Stimulated activated CD8-positive, alpha-beta memory T cell treated with anti-CD3 and anti-CD28 coated beads, Interleukin-12 subunit alpha, Interleukin-12 subunit beta, amount 100 ng/mL, for 4 hours (primary cell): ENCODE measurements around the gene PCGF6.
"Not testable (repeated sequence)": the region's sequence is repeated elsewhere in the genome, so short reads cannot be mapped to it uniquely, and the experiment has no call there.

Experiments
- DNase-seq: peaks from one replicate; pipeline ENCODE4 v3.0.0-alpha.2; 2020; ENCODE audit warnings: low read depth

Gene PCGF6, protein sequence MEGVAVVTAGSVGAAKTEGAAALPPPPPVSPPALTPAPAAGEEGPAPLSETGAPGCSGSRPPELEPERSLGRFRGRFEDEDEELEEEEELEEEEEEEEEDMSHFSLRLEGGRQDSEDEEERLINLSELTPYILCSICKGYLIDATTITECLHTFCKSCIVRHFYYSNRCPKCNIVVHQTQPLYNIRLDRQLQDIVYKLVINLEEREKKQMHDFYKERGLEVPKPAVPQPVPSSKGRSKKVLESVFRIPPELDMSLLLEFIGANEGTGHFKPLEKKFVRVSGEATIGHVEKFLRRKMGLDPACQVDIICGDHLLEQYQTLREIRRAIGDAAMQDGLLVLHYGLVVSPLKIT

DNA sequence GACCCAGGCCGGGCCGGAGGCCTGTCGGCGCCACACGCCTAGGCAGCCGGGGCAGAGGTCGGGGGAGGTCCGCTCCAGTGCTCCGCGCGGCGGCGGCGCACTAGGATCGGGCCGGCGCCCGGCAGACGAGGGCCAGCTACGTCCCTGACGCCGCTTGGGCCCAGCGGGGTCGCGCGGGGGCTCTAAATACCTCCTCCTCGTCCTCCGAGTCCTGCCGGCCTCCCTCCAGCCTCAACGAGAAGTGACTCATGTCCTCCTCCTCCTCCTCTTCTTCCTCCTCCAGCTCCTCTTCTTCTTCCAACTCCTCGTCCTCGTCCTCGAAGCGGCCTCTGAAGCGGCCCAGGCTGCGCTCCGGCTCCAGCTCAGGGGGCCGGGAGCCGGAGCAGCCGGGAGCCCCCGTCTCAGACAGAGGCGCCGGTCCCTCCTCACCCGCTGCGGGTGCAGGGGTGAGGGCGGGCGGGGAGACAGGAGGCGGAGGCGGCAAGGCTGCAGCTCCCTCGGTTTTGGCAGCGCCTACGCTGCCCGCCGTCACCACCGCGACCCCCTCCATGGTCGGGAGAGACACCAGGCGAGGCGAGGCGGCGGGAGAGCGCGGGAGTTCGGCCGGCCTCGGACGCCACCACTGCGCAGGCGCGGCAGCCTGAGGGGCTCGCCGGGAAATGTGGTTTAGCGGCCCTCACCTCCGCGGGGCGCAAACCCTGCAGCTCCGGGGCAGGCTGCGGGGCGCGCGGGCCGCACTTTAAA lies at the start of gene PCGF6:
Gene PCGF6, minus strand, starts transcription at position 624 of the 744 bp plus-strand sequence. Its CDS starts 74 bp downstream, at position 550.
- DNase-seq, result peak; percentile 62

DNA sequence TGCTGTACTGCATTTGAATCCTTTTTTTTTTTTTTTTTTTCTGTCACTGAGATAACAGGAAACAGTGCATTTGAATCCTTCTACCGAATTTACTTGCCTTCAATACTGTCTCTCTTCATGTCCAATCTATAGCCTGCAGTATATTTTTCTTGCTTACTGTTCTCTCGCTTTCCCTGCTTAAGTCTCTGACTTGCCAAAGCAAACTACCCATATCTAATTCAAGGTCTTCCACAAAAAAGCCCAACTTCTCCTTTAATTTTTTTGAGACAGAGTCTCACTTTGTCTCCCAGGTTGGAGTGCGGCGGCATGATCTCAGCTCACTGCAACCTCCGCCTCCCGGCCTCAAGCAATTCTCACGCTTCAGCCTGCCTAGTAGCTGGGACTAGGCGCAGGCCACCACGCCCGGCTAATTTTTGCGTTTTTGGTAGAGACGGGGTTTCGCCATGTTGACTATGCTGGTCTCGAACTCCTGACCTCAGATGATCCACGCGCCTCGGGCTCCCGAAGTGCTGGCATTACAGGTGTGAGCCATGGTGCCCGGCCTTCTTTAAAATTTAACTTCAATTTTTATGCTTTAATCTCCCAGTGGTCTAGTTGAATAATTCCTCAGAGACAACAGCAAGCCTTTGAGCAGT lies 46.4 kb upstream of the PCGF6 start:
- DNase-seq, result no peak

DNA sequence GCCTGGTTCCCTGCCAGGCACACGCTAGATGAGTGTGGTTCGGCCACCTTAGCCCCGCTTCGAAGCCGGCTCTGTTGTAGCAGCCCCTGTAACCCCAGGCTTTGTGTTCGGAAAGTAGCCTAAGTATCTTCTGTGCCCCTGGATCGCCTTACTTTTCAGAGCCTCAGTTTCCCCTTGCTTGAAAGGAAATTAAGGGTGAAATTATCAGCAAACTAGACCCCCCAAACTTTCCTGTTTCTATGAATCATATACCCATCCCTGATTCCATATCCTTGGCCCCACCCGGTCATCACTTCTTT lies 45.8 kb upstream of the PCGF6 start:
- DNase-seq, result no peak

DNA sequence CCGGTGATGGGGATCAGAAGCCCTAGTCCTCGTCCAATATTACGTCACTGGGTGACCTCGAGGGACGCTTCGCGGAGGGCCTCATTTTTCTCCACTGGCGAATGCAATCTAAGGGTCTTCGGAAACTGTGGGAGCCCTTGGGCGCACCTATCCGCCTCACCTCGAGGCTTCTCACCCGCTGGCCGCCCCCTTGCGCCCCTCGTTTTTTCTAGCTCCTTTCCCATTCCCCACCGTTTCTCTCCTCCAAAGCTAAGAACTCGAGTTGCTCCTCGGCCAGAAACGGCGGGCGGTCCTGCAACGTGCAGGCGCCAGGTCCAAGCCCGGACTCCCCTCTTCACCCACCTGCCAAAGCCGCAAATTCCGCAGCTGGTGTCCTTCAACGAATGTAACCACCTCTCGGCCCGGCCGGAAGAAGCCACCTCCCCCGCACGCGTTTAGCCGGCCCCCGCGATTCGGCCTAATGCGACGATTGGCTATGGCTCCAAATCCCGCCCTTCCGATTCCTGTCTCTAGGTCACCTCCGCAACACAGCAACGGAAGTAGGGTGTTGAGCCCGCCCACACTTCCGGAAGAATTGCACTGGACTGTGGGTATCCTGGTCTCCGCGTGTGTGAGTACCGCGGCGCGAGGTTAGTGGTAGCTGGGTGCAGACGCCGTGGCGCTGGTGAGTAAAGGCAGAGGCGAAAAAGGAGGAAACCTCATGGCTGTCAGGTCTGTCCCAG lies 45.3 kb upstream of the PCGF6 start, which contains the start of the genes ATP5MK and PDCD11:
Gene ATP5MK, minus strand, starts transcription at position 409 of the 722 bp plus-strand sequence. CDS start 4,018 bp downstream, outside the sequence.
Gene PDCD11, plus strand, starts transcription at position 560 of the 722 bp plus-strand sequence. CDS start 1,801 bp downstream, outside the sequence.
- DNase-seq, result peak; percentile 86

DNA sequence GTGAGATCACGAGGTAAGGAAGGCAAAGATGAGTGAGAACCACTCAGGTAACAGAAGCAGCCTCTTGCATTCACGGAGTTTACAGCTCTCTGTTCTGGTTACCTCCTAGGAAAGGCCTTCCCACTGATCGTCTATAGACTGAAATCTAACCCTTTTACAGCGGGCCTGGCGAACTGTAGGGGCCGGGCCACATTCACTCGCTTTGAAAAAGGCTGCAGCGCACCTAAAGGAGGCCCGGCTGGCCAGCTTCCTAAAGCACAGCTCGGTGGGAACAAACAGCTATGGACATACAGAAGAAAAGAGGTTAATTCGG lies 44.8 kb upstream of the PCGF6 start:
- no peak for DNase-seq

DNA sequence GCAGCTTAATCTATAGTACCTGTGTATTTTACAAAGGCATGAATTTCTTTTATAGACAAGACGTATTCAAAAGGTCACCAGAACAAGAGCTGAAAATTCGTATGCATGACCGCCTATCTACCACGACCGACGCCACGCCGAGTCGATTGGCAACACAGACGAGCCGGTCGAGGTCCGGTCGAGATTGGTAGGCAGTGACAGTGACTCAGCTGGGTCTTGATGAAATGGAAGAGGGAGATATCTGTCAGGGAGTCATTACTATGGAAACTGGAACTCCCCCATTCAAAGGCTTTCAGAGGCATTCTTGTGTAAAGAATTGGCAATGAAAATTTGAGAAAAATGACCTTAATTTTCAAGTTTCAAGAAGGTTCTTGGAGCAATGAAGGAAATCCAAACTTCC lies 43.2 kb upstream of the PCGF6 start:
- no peak for DNase-seq

DNA sequence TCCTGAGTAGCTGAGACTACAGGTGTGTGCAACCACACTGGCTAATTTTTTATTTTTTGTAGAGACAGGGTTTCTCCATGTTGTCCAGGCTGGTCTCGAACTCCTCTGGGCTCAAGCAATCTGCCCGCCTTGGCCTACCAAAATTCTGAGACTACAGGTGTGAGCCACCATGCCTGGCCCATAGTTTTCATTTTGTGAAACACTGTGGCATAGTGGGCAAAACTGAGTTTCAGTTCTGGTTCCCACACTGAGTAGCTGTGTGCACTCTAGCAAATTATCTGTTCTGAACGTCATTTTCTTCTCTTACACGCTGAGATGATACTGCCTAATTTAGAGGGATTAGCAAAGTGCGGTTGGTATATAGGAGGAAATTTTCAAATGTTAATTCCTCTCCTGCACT lies 31.8 kb upstream of the PCGF6 start:
- no peak for DNase-seq

DNA sequence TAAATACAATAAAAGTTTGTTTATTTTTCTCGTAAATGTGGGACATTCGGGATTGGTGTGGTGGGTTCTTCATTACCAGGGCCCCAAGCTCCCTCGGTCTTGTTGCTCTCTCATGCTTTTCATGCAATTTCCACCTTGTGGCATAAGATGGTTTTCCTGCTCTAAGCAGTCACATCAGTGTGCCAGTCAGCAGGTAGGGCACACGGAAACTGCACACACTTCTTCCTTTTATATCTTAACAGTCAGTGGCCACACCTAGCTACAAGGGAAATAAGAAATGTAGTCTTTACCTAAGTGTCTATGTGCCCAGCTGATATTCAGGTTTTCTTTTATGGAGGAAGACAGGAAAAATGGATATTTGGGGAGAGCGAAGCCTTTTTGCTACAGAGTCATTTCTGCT lies 23.3 kb upstream of the PCGF6 start:
- DNase-seq, result no peak

DNA sequence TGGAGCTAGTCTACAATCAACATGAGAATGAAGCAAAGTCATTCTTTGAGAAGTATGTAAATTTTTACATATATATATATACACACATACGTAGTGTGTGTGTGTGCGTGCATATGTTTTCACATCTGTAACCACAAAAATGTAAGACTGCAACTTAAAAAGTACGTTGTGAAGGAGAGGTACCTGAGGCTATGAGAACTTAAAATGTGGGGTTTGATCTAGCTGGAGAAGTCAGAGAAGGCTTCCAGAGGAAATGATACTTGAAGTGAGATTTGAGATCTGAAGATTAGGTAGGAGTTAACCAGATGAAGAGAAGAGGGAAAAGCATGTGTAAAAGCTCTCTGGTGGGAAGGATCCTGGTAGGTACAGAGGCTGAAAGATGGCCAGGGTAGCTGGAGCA lies 22.6 kb upstream of the PCGF6 start:
- no peak for DNase-seq

DNA sequence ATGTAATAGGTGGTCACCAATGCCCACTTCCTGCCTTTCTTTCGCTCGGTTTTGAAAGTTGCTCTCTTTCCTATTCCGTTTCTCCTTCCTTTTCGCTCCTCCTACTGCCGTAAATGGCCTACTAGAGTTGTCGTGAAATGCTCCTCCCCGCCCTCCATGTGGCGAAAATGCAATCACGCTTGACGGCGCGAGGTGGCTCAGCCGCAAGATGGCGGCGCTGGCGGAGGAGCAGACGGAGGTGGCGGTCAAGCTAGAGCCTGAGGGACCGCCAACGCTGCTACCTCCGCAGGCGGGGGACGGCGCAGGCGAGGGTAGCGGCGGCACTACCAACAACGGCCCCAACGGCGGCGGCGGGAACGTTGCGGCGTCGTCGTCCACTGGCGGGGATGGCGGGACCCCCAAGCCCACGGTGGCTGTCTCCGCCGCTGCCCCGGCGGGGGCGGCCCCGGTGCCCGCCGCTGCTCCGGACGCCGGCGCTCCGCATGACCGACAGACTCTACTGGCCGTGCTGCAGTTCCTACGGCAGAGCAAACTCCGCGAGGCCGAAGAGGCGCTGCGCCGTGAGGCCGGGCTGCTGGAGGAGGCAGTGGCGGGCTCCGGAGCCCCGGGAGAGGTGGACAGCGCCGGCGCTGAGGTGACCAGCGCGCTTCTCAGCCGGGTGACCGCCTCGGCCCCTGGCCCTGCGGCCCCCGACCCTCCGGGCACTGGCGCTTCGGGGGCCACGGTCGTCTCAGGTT lies 17.0 kb upstream of the PCGF6 start, which contains the start of gene TAF5:
Gene TAF5, plus strand, starts transcription at position 195 of the 737 bp plus-strand sequence. Its CDS starts 14 bp downstream, at position 209.
- DNase-seq, result peak; percentile 79

DNA sequence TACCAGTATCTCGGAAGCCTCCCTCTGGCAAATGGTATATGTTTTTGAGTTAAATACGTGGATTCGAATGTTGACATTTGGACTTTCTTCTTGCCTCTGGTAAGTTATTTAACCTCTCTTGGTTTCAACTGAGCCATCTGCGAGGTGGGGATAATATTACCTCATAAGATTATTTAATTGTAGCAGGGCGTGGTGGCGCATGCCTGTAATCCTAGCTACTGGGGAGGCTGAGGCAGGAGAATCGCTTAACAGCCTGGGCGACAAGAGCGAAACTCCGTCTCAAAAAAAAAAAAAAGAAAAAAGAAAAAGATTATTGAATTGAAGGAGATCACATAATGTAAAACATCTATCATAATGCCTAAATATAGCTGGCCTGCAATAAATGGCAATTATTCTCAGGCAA lies 16.4 kb upstream of the PCGF6 start:
- DNase-seq, result no peak

DNA sequence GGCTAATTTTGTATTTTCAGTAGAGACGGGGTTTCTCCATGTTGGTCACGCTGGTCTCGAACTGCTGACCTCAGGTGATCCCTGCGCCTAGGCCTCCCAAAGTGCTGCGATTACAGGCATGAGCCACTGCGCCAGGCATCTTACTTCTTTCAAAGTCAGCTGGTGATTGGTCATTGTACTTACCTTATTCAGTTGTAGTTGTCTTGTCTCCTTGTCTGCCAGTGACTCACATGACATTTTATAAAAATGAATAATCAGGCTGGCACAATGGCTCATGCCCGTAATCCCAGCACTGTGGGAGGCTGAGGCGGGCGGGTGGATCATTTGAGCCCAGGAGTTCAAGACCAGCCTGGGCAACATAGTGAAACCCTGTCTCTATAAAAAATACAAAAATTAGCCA lies 9.9 kb upstream of the PCGF6 start:
- DNase-seq, result not testable (repeated sequence)

DNA sequence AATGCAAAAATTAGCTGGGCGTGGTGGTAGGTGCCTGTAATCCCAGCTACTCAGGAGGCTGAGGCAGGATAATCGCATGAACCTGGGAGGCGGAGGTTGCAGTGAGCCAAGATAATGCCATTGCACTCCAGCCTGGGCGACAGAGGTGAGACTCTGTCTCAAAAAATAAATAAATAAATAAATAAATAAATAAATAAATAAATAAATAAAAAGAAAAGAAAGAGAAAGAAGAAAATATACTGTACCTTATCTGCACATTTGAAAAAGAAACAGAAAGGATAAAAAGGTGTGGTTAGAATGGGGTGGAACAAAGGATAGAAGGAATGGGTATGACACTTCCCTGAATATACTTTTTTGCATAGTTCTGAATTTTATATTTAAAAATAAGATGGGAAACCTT lies 8.6 kb upstream of the PCGF6 start:
- DNase-seq, result not testable (repeated sequence)

DNA sequence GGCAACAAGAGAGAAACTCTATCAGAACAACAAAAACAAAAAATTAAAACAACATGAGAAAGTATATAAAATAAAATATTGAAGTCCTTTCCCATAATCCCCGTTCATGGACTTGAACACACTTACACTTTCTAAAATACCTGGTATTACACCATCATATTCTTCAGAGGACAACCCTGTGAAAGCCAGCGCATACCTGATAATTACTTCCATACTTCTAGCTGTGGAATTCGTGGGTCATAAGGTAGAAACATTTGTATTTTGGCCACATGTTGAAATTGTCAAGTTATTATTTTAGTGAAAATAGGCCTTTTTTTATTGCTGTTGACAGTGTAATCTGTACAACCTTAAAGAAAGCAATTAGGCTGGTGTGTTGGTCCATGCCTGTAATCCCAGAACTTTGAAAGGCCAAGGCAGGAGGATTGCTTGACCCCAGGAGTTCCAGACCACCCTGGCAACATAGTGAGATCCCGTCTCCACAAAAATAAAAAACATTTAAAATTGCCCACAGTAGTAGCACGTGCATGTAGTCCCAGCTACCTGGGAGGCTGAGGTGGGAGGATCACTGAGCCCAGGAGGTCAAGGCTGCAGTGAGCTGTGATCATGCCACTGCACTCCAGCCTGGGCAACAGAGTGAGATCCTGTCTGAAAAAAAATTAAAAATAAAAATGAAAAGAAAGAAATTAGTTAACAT lies 5.1 kb upstream of the PCGF6 start:
- no peak for DNase-seq

DNA sequence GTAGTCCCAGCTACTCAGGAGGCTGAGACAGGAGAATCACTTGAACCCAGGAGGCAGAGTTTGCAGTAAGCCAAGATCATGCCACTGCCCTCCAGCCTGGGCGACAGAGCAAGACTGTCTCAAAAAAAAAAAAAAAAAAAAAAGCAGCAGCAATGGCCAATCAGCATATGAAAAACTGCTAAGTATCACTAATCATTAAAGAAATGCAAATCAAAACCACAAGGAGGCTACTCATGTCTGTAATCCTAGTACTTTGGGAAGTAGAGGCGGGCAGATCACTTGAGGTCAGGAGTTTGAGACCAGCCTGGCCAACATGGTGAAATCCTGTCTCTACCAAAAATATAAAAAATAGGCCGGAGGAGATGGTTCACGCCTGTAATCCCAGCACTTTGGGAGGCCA lies 3.6 kb upstream of the PCGF6 start:
- not testable (repeated sequence) for DNase-seq

DNA sequence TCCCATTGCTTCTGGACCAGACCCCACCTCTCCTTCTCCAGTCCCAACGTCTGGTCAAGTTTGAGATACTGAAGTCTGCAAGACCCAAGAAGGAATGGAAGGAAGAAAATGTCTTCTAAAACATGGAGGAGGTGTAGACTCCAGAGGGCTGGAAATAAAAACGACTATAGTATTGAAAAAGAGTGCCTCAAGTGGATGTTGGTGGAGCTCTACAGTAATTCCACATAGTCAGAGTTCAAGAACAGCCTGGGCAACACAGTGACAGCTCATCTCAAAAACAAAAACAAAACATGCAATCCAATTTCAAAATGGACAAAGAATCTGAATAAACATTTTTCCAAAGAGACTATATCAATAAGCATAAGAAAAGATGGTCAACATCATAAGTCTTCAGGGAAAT lies 2.3 kb upstream of the PCGF6 start:
- no peak for DNase-seq

DNA sequence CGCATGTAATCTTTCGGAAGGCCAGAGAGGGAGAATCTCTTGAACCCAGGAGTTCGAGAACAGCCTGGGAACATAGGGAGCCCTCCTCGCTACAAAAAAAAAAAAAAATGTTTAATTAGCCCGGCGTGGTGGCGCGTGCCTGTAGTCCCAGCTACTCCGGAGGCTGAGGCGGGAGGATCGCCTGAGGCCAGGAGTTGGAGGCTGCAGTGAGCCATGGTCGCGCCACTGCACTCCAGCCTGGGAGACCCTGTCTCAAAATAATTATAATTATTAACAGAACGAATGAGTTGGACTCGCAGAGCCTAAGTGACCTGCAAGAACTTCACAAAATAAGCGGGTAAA lies 794 bp downstream of the PCGF6 start:
- no peak for DNase-seq

DNA sequence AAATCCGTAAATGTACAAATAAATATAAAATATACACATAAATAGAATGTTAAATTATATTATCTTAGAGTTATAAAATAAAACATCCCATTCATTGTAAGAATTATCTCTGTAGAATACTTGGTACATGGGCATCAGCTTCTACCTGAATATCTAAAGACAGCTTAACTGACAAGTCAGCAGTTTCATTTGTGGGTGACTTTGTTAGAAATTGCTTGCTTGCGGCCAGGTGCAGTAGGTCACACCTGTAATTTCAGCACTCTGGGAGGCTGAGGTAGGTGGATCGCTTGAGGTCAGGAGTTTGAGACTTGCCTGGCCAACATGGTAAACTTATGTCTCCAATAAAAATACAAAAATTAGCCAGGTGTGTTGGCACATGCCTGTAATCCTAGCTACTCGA lies 14.6 kb downstream of the PCGF6 start:
- DNase-seq, result no peak

DNA sequence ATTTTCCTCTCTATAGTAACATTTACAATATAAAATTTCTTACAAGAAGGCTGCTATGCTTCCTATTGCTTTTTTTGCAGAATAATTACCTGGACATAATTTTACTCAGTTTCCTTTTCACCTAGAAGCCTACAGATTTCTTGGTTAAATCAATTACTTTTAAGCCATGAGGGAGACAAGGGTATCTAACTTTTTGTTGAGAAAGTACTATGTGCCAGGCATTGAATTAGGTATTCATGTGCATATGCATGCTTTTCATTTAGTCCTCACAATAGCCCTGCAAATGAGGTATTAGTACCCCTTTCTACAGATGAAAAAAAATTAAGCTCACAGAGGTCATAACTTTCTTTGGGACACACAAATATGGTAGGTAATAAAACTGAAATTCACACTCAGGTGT lies 16.4 kb downstream of the PCGF6 start:
- no peak for DNase-seq

DNA sequence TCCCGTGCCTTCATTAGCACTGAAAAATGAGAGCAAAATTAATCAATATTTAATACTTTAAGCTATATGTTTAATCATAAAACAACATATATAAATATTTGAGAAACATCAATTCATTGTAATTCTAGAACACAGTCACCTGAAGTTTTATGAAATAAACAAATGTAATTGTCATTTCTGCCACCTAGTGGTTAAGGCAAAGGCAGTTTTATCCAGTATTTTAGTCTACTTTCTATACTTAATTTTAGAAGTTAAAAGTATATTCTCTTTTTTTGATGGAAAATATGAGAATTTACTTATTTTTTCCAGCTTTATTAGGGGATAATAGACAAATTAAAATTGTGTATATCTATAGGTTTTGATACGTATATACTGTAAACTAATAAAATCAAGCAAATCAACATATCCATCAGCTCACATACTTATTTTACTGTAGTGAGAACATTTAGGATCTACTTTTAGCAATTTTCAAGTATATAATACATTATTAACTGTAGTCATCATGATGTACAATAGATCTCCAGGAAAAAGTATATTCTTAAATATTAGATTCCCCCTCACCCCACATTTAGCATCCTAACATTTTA lies 16.9 kb downstream of the PCGF6 start:
- DNase-seq, result no peak

DNA sequence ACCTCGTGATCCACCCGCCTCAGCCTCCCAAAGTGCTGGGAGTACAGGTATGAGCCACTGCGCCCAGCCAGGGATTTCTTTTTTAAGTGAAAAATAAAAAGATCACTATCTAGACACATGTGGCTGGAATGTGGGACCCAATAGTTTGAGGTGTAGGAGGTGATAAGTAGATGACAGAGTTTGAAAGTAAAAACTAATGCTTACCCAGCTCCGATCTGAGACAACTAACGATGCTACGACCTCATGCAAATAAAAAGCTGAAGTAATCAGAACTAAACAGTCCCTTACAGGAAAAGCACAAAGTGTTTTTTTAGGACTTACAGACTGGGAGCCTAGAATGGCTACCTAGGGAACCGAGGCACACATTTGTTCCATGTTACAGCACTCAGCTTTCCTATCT lies 23.0 kb downstream of the PCGF6 start:
- DNase-seq, result no peak
